NCI-H2196 treated with DMSO at 0.1 percent for 48 hours (cell line): Measurements from ENCODE around the gene SLC24A4.

Experiments used
- DNase-seq: peaks from one replicate; lab custom pipeline; 2025; ENCODE audit not compliant: unreplicated experiment; lab: John Stamatoyannopoulos, UW

Gene SLC24A4

GRCh38 chr14:92433407-92433806, 110.4 kb downstream of the SLC24A4 start:
- DNase-seq: no peak

GRCh38 chr14:92435154-92435553, 112.2 kb downstream of the SLC24A4 start:
- DNase-seq: no peak

GRCh38 chr14:92436115-92436776, 113.3 kb downstream of the SLC24A4 start:
- DNase-seq: no peak

- DNase-seq: no peak
Observed at GRCh38 chr14:92437309-92437708, 114.3 kb downstream of the SLC24A4 start.

- DNase-seq: no peak
Observed at GRCh38 chr14:92437729-92438285, 114.8 kb downstream of the SLC24A4 start.

GRCh38 chr14:92439537-92440344, 116.8 kb downstream of the SLC24A4 start:
- DNase-seq: no peak

- DNase-seq: no peak
Observed at GRCh38 chr14:92440345-92441003, 117.5 kb downstream of the SLC24A4 start.

- no peak for DNase-seq
Observed at GRCh38 chr14:92441751-92442504, 119.0 kb downstream of the SLC24A4 start.

- DNase-seq: no peak
Observed at GRCh38 chr14:92443167-92443566, 120.2 kb downstream of the SLC24A4 start.

GRCh38 chr14:92443741-92444140, 120.8 kb downstream of the SLC24A4 start:
- no peak for DNase-seq

- no peak for DNase-seq
Observed at GRCh38 chr14:92446771-92447170, 123.8 kb downstream of the SLC24A4 start.

- DNase-seq: no peak
Observed at GRCh38 chr14:92447416-92448197, 124.6 kb downstream of the SLC24A4 start.

GRCh38 chr14:92448786-92449185, 125.8 kb downstream of the SLC24A4 start:
- no peak for DNase-seq

GRCh38 chr14:92449404-92450181, 126.6 kb downstream of the SLC24A4 start:
- no peak for DNase-seq

GRCh38 chr14:92450351-92451070, 127.5 kb downstream of the SLC24A4 start:
- no peak for DNase-seq

- DNase-seq: no peak
Observed at GRCh38 chr14:92451245-92451644, 128.3 kb downstream of the SLC24A4 start.

- no peak for DNase-seq
Observed at GRCh38 chr14:92451755-92452154, 128.8 kb downstream of the SLC24A4 start.

GRCh38 chr14:92452471-92452870, 129.5 kb downstream of the SLC24A4 start:
- no peak for DNase-seq

- no peak for DNase-seq
Observed at GRCh38 chr14:92453691-92454090, 130.7 kb downstream of the SLC24A4 start.
